Effector memory CD4-positive, alpha-beta T cell (primary cell): Measurements from ENCODE around the gene BRAP.

Source experiments
- DNase-seq, 3 donors: peaks; one replicate each; pipeline ENCODE4 v3.0.0-alpha.2; 2020
- H3K27ac ChIP-seq: 2 replicates; pipeline ENCODE4 v1.7.0; 2013; ENCODE audit warnings: mild to moderate bottlenecking, low read length, moderate library complexity; ENCODE audit not compliant: insufficient read depth, poor library complexity, severe bottlenecking
- H3K27me3 ChIP-seq: replicated peaks from 2 replicates; pipeline ENCODE4 v1.7.0; 2013; ENCODE audit warnings: mild to moderate bottlenecking, low read length; ENCODE audit not compliant: insufficient read depth, control insufficient read depth, poor library complexity, severe bottlenecking
- H3K36me3 ChIP-seq: 2 replicates; pipeline ENCODE4 v1.7.0; 2013; ENCODE audit warnings: mild to moderate bottlenecking, low read length, moderate library complexity; ENCODE audit not compliant: control insufficient read depth, insufficient read depth
- H3K4me1 ChIP-seq: 2 replicates; pipeline ENCODE4 v1.7.0; 2013; ENCODE audit warnings: low read length, mild to moderate bottlenecking; ENCODE audit not compliant: control insufficient read depth, insufficient read depth, poor library complexity, severe bottlenecking
- H3K4me3 ChIP-seq: 2 replicates; pipeline ENCODE4 v1.7.0; 2013; ENCODE audit warnings: low read length, low read depth, mild to moderate bottlenecking; ENCODE audit not compliant: insufficient read depth, poor library complexity, severe bottlenecking
- H3K9me3 ChIP-seq: 2 replicates; pipeline ENCODE4 v1.7.0; 2013; ENCODE audit warnings: mild to moderate bottlenecking, low read length, moderate library complexity; ENCODE audit not compliant: control insufficient read depth

The BRAP gene

DNA sequence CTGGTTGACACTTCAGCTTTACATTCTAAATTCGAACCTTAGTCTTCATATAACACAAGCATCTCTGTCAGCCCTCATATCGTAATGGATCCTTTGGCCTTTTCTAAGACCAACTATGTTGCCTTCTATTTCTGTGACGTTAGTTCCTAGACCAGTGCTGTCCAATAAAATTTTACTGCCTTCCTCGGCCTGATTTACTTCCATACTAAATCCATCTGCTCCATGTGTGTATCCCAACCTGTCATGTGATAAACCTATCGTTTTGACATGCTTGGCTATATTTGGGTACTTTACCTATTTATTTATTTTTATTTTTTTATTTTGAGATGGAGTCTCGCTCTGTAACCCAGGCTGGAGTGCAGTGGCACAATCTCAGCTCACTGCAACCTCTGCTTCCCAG lies 20.4 kb upstream of the BRAP start:
- H3K27me3 ChIP-seq = no peaks in the 10 kb centered on the region
- H3K4me1 ChIP-seq = no peaks in the 10 kb centered on the region
- no peak for DNase-seq
- H3K27ac ChIP-seq = no peak overlapping the region
- no peak overlapping the region for H3K4me3 ChIP-seq
- peaks cover 41% of the 10 kb centered on the region for H3K36me3 ChIP-seq
- H3K9me3 ChIP-seq = no peaks in the 10 kb centered on the region

GRCh38 chr12:111705672-111706071 lies 19.9 kb upstream of the BRAP start:
- DNase-seq = no peak
- H3K9me3 ChIP-seq = no peaks in the 10 kb centered on the region
- H3K36me3 ChIP-seq = peaks cover 43% of the 10 kb centered on the region
- no peaks in the 10 kb centered on the region for H3K4me1 ChIP-seq
- no peak overlapping the region for H3K4me3 ChIP-seq
- no peaks in the 10 kb centered on the region for H3K27me3 ChIP-seq
- H3K27ac ChIP-seq = no peak overlapping the region

DNA sequence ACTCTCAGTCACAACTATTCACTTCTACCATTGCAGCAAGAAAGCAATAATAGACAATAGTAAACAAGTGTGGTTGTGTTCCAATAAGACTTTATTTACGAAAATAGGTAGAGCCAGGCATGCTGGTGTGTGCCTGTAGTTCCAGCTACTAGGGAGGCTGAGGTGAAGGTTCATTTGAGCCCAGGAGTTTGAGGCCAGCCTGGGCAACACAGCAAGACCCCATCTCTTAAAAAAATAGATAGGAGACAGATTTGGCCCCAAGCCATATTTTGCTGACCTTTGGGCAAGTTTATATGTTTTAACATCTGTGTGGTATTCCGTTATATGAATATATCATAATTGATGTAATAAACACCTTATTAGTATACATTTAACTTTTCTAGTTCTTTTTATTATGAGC lies 14.2 kb upstream of the BRAP start:
- no peak for DNase-seq
- no peaks in the 10 kb centered on the region for H3K4me1 ChIP-seq
- H3K36me3 ChIP-seq = peaks cover 40% of the 10 kb centered on the region
- no peaks in the 10 kb centered on the region for H3K9me3 ChIP-seq
- H3K27ac ChIP-seq = no peak overlapping the region
- H3K4me3 ChIP-seq = no peak overlapping the region
- H3K27me3 ChIP-seq = no peaks in the 10 kb centered on the region

DNA sequence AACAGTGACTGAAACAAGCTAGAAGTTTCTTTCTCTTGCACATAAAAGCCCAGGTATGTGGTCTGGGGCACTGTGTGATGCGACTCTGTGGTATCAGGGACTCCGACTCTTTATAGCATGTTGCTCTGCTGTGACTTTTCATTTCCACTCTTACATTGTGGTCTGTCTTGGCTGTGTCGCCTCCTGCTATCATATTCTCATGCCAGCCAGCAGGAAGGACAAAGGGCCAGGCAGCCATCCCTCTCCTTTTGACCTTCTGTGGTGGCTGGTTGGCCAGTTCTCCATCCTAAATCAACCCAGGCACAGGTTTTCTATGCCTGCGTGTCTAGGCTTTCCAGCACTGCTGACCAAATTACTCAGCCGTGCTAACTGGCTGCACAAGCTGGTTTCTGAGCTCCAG lies 8.1 kb upstream of the BRAP start:
- Histone ChIP-seq H3K9me3 (no peaks in the 10 kb centered on the region), H3K4me1 (no peaks in the 10 kb centered on the region), H3K27me3 (no peaks in the 10 kb centered on the region), H3K27ac (no peak overlapping the region), H3K36me3 (peaks cover 26% of the 10 kb centered on the region), H3K4me3 (no peak overlapping the region)
- DNase-seq = no peak

DNA sequence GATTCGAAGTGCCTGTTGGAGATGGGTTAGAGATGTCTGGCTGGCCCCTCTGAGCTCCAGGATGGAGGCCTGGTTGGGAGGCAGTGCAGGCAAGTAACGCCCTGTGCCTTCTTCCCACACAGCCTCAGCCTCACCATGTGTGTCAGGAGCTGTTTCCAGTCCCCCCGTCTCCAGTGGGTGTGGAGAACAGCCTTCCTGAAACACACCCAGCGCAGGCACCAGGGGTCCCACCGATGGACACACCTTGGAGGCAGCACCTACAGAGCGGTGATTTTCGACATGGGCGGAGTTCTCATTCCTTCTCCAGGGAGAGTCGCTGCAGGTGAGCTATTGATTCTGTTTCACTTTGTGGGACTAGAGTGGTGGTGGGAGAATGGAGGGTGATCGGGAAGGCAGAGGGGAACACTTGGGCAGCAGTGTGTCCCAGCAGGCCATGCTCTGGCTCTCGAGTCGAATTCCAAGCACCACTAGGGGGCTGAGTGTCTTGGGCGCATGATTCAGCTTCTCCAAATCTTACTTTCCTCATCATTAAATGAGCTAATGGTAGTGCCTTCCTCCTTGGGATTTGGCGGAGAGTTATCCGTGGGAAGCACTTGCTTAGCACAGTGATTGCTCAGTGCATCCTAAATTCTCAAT lies 6.9 kb upstream of the BRAP start:
- no peak for DNase-seq
- Histone ChIP-seq H3K36me3 (peaks cover 25% of the 10 kb centered on the region), H3K27ac (no peak overlapping the region)

GRCh38 chr12:111691262-111691661 lies 5.5 kb upstream of the BRAP start:
- no peak for DNase-seq
- no peak overlapping the region for H3K27ac ChIP-seq
- H3K9me3 ChIP-seq = no peaks in the 10 kb centered on the region
- H3K4me1 ChIP-seq = peaks cover 7% of the 10 kb centered on the region
- H3K27me3 ChIP-seq = no peaks in the 10 kb centered on the region
- peaks cover 25% of the 10 kb centered on the region for H3K36me3 ChIP-seq
- no peak overlapping the region for H3K4me3 ChIP-seq

More for the DNA sequence above, 6.9 kb upstream of the BRAP start:
- H3K27me3 ChIP-seq = no peaks in the 10 kb centered on the region
- no peaks in the 10 kb centered on the region for H3K9me3 ChIP-seq
- H3K4me1 ChIP-seq = no peaks in the 10 kb centered on the region
- no peak overlapping the region for H3K4me3 ChIP-seq

- H3K27me3 ChIP-seq = no peaks in the 10 kb centered on the region
- H3K4me1 ChIP-seq = peaks cover 7% of the 10 kb centered on the region
- no peak for DNase-seq
- H3K27ac ChIP-seq = no peak overlapping the region
- no peaks in the 10 kb centered on the region for H3K9me3 ChIP-seq
- peaks cover 3% of the 10 kb centered on the region for H3K36me3 ChIP-seq
- H3K4me3 ChIP-seq = no peak overlapping the region
Measured at GRCh38 chr12:111687952-111688351, 2.2 kb upstream of the BRAP start.

DNA sequence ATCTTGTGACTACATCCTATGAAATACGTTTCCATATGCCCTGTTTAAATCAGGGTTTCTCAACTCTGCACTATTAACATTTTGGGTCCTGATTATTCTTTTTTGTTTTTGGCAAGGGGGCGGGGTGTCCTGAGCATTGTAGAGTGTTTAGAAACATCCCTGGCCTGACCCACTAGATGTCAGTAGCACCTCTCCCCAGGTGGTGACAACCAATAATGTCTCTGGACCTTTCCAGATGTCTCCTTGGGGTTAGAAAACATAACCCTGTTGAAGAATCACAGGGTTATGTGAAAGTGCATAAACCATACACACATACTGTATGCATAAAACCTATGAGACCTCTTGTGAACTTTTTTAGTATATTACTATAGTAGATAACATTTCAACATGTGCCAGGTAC lies 1.5 kb upstream of the BRAP start:
- Histone ChIP-seq H3K27ac (no peak overlapping the region), H3K4me1 (peaks cover 7% of the 10 kb centered on the region), H3K4me3 (no peak overlapping the region), H3K27me3 (no peaks in the 10 kb centered on the region), H3K9me3 (no peaks in the 10 kb centered on the region), H3K36me3 (peaks cover 9% of the 10 kb centered on the region)
- no peak for DNase-seq

DNA sequence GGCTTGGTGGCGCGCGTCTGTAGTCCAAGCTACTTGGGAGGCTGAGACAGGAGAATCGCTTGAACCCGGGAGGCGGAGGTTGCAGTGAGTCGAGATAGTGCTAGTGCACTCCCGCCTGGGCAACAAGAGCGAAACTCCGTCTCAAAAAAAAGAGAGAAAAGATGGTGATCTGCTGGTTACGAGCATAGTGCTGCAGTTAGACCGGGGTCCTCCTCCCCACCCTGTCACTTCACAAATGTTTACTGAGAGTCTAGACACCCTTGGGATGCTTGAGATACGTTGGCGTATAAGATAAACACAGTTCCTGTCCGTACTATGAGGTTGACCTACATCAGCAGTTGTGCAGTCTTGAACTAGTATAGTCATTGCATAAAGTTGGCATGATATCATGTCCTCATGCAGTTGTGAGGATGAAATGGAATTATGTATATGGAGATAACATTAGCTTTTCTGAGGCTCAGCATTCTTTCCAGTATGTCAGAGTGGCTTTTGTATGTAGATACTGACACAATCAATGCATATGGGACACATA lies 884 bp upstream of the BRAP start:
- Histone ChIP-seq H3K27me3 (no peaks in the 10 kb centered on the region), H3K36me3 (peaks cover 14% of the 10 kb centered on the region), H3K9me3 (no peaks in the 10 kb centered on the region), H3K4me3 (peak overlapping the region; percentile 68), H3K4me1 (peaks cover 7% of the 10 kb centered on the region), H3K27ac (peak overlapping the region; percentile 73)
- no peak for DNase-seq

- no peak for DNase-seq
- Histone ChIP-seq H3K27ac (peak overlapping the region; percentile 73), H3K36me3 (peaks cover 25% of the 10 kb centered on the region), H3K4me3 (peak overlapping the region; percentile 68), H3K4me1 (peaks cover 7% of the 10 kb centered on the region), H3K9me3 (no peaks in the 10 kb centered on the region), H3K27me3 (no peaks in the 10 kb centered on the region)
Measured at GRCh38 chr12:111685322-111685810, 390 bp downstream of the BRAP start.
